Astrocyte of the spinal cord (primary cell): Measurements from ENCODE around the gene RBM33.

Source experiments
- DNase-seq: peaks from one replicate; pipeline ENCODE4 v3.0.0; 2011; ENCODE audit warnings: low read depth, low spot score
- H3K4me3 ChIP-seq: 2 replicates; pipeline ENCODE4 v1.5.1; 2011; ENCODE audit warnings: low read depth, mild to moderate bottlenecking, low read length, moderate library complexity
- CTCF ChIP-seq: IDR thresholded peaks from 2 replicates; pipeline ENCODE4 v1.5.1; 2012; ENCODE audit warnings: low read depth, mild to moderate bottlenecking, low read length, inconsistent platforms
- in situ Hi-C: cut with HindIII; loops from 2 replicates; pipeline ENCODE4 v1.10.0; 2017; ENCODE audit warnings: low sequenced_read_pairs

RBM33 gene

GRCh38 chr7:155795401-155795800 is 150.9 kb downstream of the RBM33 start:
- H3K4me3 ChIP-seq = no peak overlapping the region
- no peak for DNase-seq
- in situ Hi-C loops = no loop called here
- no peak for TF ChIP-seq CTCF

- in situ Hi-C loops = no loop called here
- TF ChIP-seq CTCF = no peak
- H3K4me3 ChIP-seq = no peak overlapping the region
- DNase-seq = no peak
Measured at GRCh38 chr7:155795951-155796350, 151.5 kb downstream of the RBM33 start.

- H3K4me3 ChIP-seq = no peak overlapping the region
- in situ Hi-C loops = no loop called here
- TF ChIP-seq CTCF = peak; percentile 73
- DNase-seq = no peak
Measured at GRCh38 chr7:155796381-155797261, 152.2 kb downstream of the RBM33 start.

GRCh38 chr7:155797262-155798250 is 153.1 kb downstream of the RBM33 start:
- DNase-seq = no peak
- no peak overlapping the region for H3K4me3 ChIP-seq
- TF ChIP-seq CTCF = no peak
- in situ Hi-C loops = no loop called here

- no peak for TF ChIP-seq CTCF
- in situ Hi-C loops = no loop called here
- no peak overlapping the region for H3K4me3 ChIP-seq
- no peak for DNase-seq
Measured at GRCh38 chr7:155798673-155799439, 154.4 kb downstream of the RBM33 start.

GRCh38 chr7:155799514-155799913 is 155.1 kb downstream of the RBM33 start:
- in situ Hi-C loops = no loop called here
- no peak for TF ChIP-seq CTCF
- no peak for DNase-seq
- no peak overlapping the region for H3K4me3 ChIP-seq
